ENCODE results near the gene MINDY1. TPM values are rescaled to one million over a fixed set of nuclear protein-coding genes. Genes with fewer than 3 reads are reported as not detected.

MINDY1 gene
- total RNA-seq, 1 experiment from 2014 or later, result 6.8 TPM

DNA sequence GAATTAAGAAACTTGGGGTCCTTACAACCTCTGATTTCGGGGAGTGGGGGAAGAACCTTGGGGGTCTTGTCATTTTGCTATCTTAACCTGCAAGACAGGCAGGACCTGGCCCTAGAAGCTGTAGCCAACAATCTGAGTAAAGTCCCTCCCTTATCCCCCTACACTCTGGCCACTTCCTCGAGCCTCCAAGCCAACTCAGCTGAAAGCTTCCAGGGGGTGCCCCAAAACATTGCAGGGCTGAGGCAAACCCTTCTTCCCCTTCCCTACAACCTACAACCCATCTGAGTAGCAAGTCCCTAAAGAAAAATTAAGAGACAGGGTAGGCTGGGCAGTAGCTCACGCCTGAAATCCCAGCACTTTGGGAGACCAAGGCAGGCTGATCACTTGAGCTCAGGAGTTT lies 37.1 kb downstream of the MINDY1 start:
- Histone ChIP-seq H4K91ac (ENCODE audit: insufficient read length, low read depth, low read length) (no peak overlapping the region), H2AK5ac (ENCODE audit: insufficient read length, low read length) (no peak overlapping the region), H2BK120ac (ENCODE audit: low read depth, low read length, poor library complexity, severe bottlenecking) (no peak overlapping the region), H3K18ac (ENCODE audit: insufficient read length, low read depth, low read length) (no peak overlapping the region), H3T11ph (ENCODE audit: low read length) (no peak overlapping the region), H3K14ac (ENCODE audit: insufficient read depth, low read length) (no peak overlapping the region), H3K9ac (ENCODE audit: extremely low read depth, insufficient read length, low read length) (no peak overlapping the region), H3K79me2 (ENCODE audit: insufficient read depth, low read length) (peaks cover 31% of the 10 kb centered on the region; the same call in 1 of the 2 replicates), H4K20me1 (ENCODE audit: control insufficient read depth, insufficient read depth, insufficient read length) (no peaks in the 10 kb centered on the region), H3K4ac (ENCODE audit: low read depth, low read length) (no peak overlapping the region), H3K27me3 (ENCODE audit: insufficient read depth, low read length) (no peaks in the 10 kb centered on the region), H3K9me3 (ENCODE audit: control insufficient read depth, low read depth, low read length) (no peaks in the 10 kb centered on the region), H2BK20ac (ENCODE audit: low read depth, low read length, poor library complexity, severe bottlenecking) (no peak overlapping the region), H3K4me2 (ENCODE audit: insufficient read depth, insufficient read length, low read length) (no peak overlapping the region), H3K23me2 (ENCODE audit: insufficient read length, low read depth, low read length, poor library complexity, severe bottlenecking) (peaks cover 6% of the 10 kb centered on the region), H3K27ac (ENCODE audit: insufficient read length, low read depth, low read length) (no peak overlapping the region), H2BK15ac (ENCODE audit: low read depth, low read length) (no peak overlapping the region), H3K4me1 (ENCODE audit: insufficient read depth, low read length) (peaks cover 6% of the 10 kb centered on the region), H2BK5ac (ENCODE audit: insufficient read length, low read length) (no peak overlapping the region), H3K56ac (ENCODE audit: insufficient read length, low read depth, low read length) (no peak overlapping the region), H3K23ac (ENCODE audit: insufficient read length, low read depth, low read length) (no peak overlapping the region), H2AFZ (ENCODE audit: low read length) (no peak overlapping the region), H3K79me1 (ENCODE audit: insufficient read depth, low read depth, low read length, poor library complexity, severe bottlenecking) (no peaks in the 10 kb centered on the region), H4K8ac (replicated peaks; ENCODE audit: insufficient read length, low read depth, low read length) (no peak overlapping the region), H4K5ac (ENCODE audit: insufficient read length, low read depth, low read length) (no peak overlapping the region), H2BK12ac (ENCODE audit: insufficient read length, low read depth, low read length) (no peak overlapping the region)
- Mint-ChIP-seq H3K9me3 (no peaks in the 10 kb centered on the region), H3K4me1 (peaks cover 43 to 45% of the 10 kb centered on the region in 2 experiments), H3K27ac (no peak overlapping the region; a peak in 1 of 7 replicates), H3K4me3 (no peak overlapping the region), H3K27me3 (ENCODE audit: low read depth) (no peaks in the 10 kb centered on the region; the same call in 1 of the 2 replicates), H3K36me3 (ENCODE audit: insufficient read depth in 1 of 3, low read depth in 3 of 3) (peaks cover 33 to 49% (median 46%) of the 10 kb centered on the region in 3 experiments)
- no peak for DNase-seq
- WGBS (ENCODE audit: extremely low coverage, insufficient read length, low lambda C conversion rate), result no CpG with 5 or more reads among the region's 3 CpGs
- TF ChIP-seq, protein P1, sequence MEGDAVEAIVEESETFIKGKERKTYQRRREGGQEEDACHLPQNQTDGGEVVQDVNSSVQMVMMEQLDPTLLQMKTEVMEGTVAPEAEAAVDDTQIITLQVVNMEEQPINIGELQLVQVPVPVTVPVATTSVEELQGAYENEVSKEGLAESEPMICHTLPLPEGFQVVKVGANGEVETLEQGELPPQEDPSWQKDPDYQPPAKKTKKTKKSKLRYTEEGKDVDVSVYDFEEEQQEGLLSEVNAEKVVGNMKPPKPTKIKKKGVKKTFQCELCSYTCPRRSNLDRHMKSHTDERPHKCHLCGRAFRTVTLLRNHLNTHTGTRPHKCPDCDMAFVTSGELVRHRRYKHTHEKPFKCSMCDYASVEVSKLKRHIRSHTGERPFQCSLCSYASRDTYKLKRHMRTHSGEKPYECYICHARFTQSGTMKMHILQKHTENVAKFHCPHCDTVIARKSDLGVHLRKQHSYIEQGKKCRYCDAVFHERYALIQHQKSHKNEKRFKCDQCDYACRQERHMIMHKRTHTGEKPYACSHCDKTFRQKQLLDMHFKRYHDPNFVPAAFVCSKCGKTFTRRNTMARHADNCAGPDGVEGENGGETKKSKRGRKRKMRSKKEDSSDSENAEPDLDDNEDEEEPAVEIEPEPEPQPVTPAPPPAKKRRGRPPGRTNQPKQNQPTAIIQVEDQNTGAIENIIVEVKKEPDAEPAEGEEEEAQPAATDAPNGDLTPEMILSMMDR (conservative IDR thresholded peaks at IDR 0.05), result no peak
